Measurements from ENCODE around the gene KCNH5.

GRCh38 chr14:62684376-62684775, 360.9 kb downstream of the KCNH5 start:
- TF ChIP-seq CTCF (IDR thresholded peaks at IDR 0.05; ENCODE audit: low read length), result no peak
- no peak for TF ChIP-seq EZH2 (optimal IDR thresholded peaks at IDR 0.05; ENCODE audit: low read depth, low read length)

All from MM.1S (cell line).